H1 (cell line): ENCODE data around the gene RNF214. TPM values are rescaled to one million over a fixed set of nuclear protein-coding genes. Genes with fewer than 3 reads are reported as not detected.

Experiments
- CTCF ChIA-PET: fragments of 300-600 bp; sonication (Branson Sonifier 250); formaldehyde crosslinking; loops from one replicate; lab custom pipeline; 2021; ENCODE audit not compliant: partially characterized antibody; lab: Charles Lee
- POLR2A ChIA-PET: fragments of 300-600 bp; sonication (Branson Sonifier 250); formaldehyde crosslinking; loops from one replicate; lab custom pipeline; 2021; ENCODE audit warnings: inconsistent platforms; ENCODE audit not compliant: partially characterized antibody; lab: Charles Lee
- DNase-seq, 2 experiments: peaks; one replicate each; pipeline versions ENCODE4 v3.0.0 to v3.0.0-alpha.2; 2010 to 2022; ENCODE audit warnings: low spot score in 2 of 2, low read depth in 1 of 2, mixed read lengths in 1 of 2
- FAIRE-seq: peaks from 2 replicates; lab custom pipeline; 2011; peaks lifted over from hg19 to GRCh38; lab: Jason Lieb, UNC
- H2AFZ ChIP-seq: 2 replicates; pipeline ENCODE4 v1.8.1; 2012; ENCODE audit warnings: low read length, inconsistent platforms
- H2AK5ac ChIP-seq: 2 replicates; pipeline ENCODE4 v1.6.1; 2013; ENCODE audit warnings: low read depth, low read length
- H2BK120ac ChIP-seq: replicated peaks from 2 replicates; pipeline ENCODE3; 2013; ENCODE audit warnings: low read depth, low read length, inconsistent platforms
- H2BK12ac ChIP-seq: 2 replicates; pipeline ENCODE4 v1.6.1; 2013; ENCODE audit warnings: low read depth, low read length
- H2BK15ac ChIP-seq: 2 replicates; pipeline ENCODE4 v1.6.1; 2013; ENCODE audit warnings: low read length
- H2BK20ac ChIP-seq: 2 replicates; pipeline ENCODE4 v1.6.1; 2013; ENCODE audit warnings: low read length
- H2BK5ac ChIP-seq: 2 replicates; pipeline ENCODE4 v1.6.1; 2013; ENCODE audit warnings: low read depth, low read length
- H3K14ac ChIP-seq: 2 replicates; pipeline ENCODE4 v1.6.1; 2013; ENCODE audit warnings: inconsistent platforms; ENCODE audit not compliant: insufficient read length
- H3K18ac ChIP-seq: 2 replicates; pipeline ENCODE4 v1.6.1; 2013; ENCODE audit warnings: low read length; ENCODE audit errors: extremely low read depth
- H3K23ac ChIP-seq: 2 replicates; pipeline ENCODE4 v1.6.1; 2013; ENCODE audit warnings: inconsistent platforms; ENCODE audit not compliant: insufficient read length
- H3K23me2 ChIP-seq: 2 replicates; pipeline ENCODE4 v1.6.1; 2013; ENCODE audit warnings: low read depth, low read length
- H3K27ac ChIP-seq: 2 replicates; pipeline ENCODE4 v1.6.1; 2011; ENCODE audit warnings: low read depth, low read length, inconsistent platforms
- H3K27me3 ChIP-seq, 4 experiments: replicated peaks in 1 of 4; 1 replicate in 1 of 4; 2 replicates in 3 of 4; pipeline versions ENCODE4 v1.6.1 to v1.8.1; 2011 to 2013; ENCODE audit warnings: low read length in 3 of 4, mild to moderate bottlenecking in 3 of 4, inconsistent platforms in 2 of 4, mixed read lengths in 2 of 4, moderate library complexity in 1 of 4; ENCODE audit not compliant: control insufficient read depth in 3 of 4, insufficient read depth in 3 of 4; ENCODE audit errors: extremely low read depth in 1 of 4
- H3K36me3 ChIP-seq, 4 experiments: 2 replicates each; pipeline versions ENCODE4 v1.6.1 to v1.8.1; 2011 to 2013; ENCODE audit warnings: mild to moderate bottlenecking in 4 of 4, low read length in 3 of 4, moderate library complexity in 2 of 4, control low read depth in 1 of 4, inconsistent platforms in 1 of 4; ENCODE audit not compliant: insufficient read depth in 4 of 4, control insufficient read depth in 2 of 4
- H3K4ac ChIP-seq: replicated peaks from 2 replicates; pipeline ENCODE3; 2013; ENCODE audit warnings: low read length, low read depth, mixed read lengths, inconsistent platforms; ENCODE audit not compliant: insufficient read length
- H3K4me1 ChIP-seq, 4 experiments: replicated peaks in 1 of 4; 1 replicate in 1 of 4; 2 replicates in 3 of 4; pipeline versions ENCODE4 v1.6.1 to v1.8.1; 2011 to 2013; ENCODE audit warnings: low read length in 3 of 4, inconsistent platforms in 2 of 4, mixed read lengths in 1 of 4; ENCODE audit not compliant: insufficient read depth in 4 of 4, control insufficient read depth in 3 of 4
- H3K4me2 ChIP-seq, 2 experiments: 2 replicates each; pipeline versions ENCODE4 v1.6.1 to v1.8.1; 2011 to 2013; ENCODE audit warnings: low read depth in 2 of 2, low read length in 2 of 2, control low read depth in 1 of 2, inconsistent platforms in 1 of 2, mild to moderate bottlenecking in 1 of 2; ENCODE audit not compliant: insufficient read depth in 1 of 2
- H3K4me3 ChIP-seq, 4 experiments: fragments of 200-600, 300-600 bp in 1 of 4; sonication (generic), shearing (Covaris generic), sonication (Bioruptor Twin) in 1 of 4; 2 replicates each; pipeline versions ENCODE4 v1.5.1 to v1.8.1; 2011 to 2016; ENCODE audit warnings: low read length in 4 of 4, low read depth in 3 of 4, control low read depth in 2 of 4, inconsistent platforms in 2 of 4, mild to moderate bottlenecking in 2 of 4, mixed read lengths in 1 of 4, moderate library complexity in 1 of 4; ENCODE audit not compliant: insufficient read depth in 2 of 4; ENCODE audit errors: extremely low read depth in 1 of 4
- H3K56ac ChIP-seq: replicated peaks from 2 replicates; pipeline ENCODE3; 2013; ENCODE audit warnings: low read depth, mild to moderate bottlenecking, mixed read lengths, low read length, inconsistent platforms; ENCODE audit not compliant: insufficient read length
- H3K79me1 ChIP-seq: 2 replicates; pipeline ENCODE4 v1.6.1; 2013; ENCODE audit warnings: low read depth, low read length, control low read depth
- H3K79me2 ChIP-seq, 2 experiments: 2 replicates each; pipeline versions ENCODE4 v1.6.1 to v1.8.1; 2012 to 2013; ENCODE audit warnings: low read length in 2 of 2, mild to moderate bottlenecking in 2 of 2, inconsistent platforms in 1 of 2; ENCODE audit not compliant: insufficient read depth in 2 of 2, control insufficient read depth in 1 of 2
- H3K9ac ChIP-seq, 4 experiments: replicated peaks in 1 of 4; 1 replicate in 1 of 4; 2 replicates in 3 of 4; pipeline versions ENCODE4 v1.6.1 to v1.8.1; 2011 to 2013; ENCODE audit warnings: low read depth in 3 of 4, low read length in 3 of 4, control low read depth in 2 of 4, mild to moderate bottlenecking in 2 of 4, moderate library complexity in 2 of 4, inconsistent platforms in 1 of 4; ENCODE audit errors: extremely low read depth in 1 of 4
- H3K9me3 ChIP-seq, 2 experiments: 2 replicates each; pipeline versions ENCODE4 v1.6.1 to v1.8.1; 2012 to 2013; ENCODE audit warnings: mild to moderate bottlenecking in 2 of 2, moderate library complexity in 2 of 2, control low read depth in 1 of 2, inconsistent platforms in 1 of 2, low read depth in 1 of 2, low read length in 1 of 2, mixed read lengths in 1 of 2; ENCODE audit not compliant: insufficient read depth in 2 of 2
- H4K20me1 ChIP-seq, 2 experiments: replicated peaks in 1 of 2; 2 replicates each; pipeline versions ENCODE3 to v1.8.1; 2011 to 2013; ENCODE audit warnings: inconsistent platforms in 2 of 2, low read length in 2 of 2, mild to moderate bottlenecking in 1 of 2; ENCODE audit not compliant: insufficient read depth in 2 of 2, control insufficient read depth in 1 of 2
- H4K5ac ChIP-seq: 2 replicates; pipeline ENCODE4 v1.6.1; 2013; ENCODE audit warnings: low read length, low read depth, mixed read lengths, inconsistent platforms; ENCODE audit not compliant: insufficient read length
- H4K8ac ChIP-seq: 2 replicates; pipeline ENCODE4 v1.8.0; 2013; ENCODE audit warnings: mild to moderate bottlenecking, moderate library complexity, low read length, inconsistent platforms; ENCODE audit not compliant: insufficient read depth; ENCODE audit errors: extremely low read depth
- H4K91ac ChIP-seq: replicated peaks from 2 replicates; pipeline ENCODE3; 2013; ENCODE audit warnings: low read length, mixed read lengths, inconsistent platforms; ENCODE audit not compliant: insufficient read length
- CBX5 ChIP-seq: fragments of 300-800, 300-1000 bp; sonication (generic); IDR thresholded peaks from 2 replicates; pipeline ENCODE4 v1.7.1; 2016; ENCODE audit warnings: antibody characterized with exemption, low read length, low read depth
- EGR1 ChIP-seq: IDR thresholded peaks from 2 replicates; pipeline ENCODE4 v1.6.1; 2011; ENCODE audit warnings: low read depth, low read length, borderline replicate concordance
- FOSL1 ChIP-seq: IDR thresholded peaks from 2 replicates; pipeline ENCODE4 v1.6.1; 2011; ENCODE audit warnings: mild to moderate bottlenecking, low read depth, low read length, moderate library complexity; ENCODE audit not compliant: insufficient read depth
- KDM4A ChIP-seq: IDR thresholded peaks from one replicate; pipeline ENCODE4 v1.7.1; 2012; ENCODE audit warnings: low read depth, mild to moderate bottlenecking, moderate library complexity, low read length, inconsistent platforms; ENCODE audit not compliant: severe bottlenecking
- NANOG ChIP-seq: IDR thresholded peaks from 2 replicates; pipeline ENCODE4 v1.6.1; 2011; ENCODE audit warnings: low read length, low read depth, mild to moderate bottlenecking, inconsistent platforms; ENCODE audit not compliant: insufficient read depth, poor library complexity, severe bottlenecking
- POLR2AphosphoS5 ChIP-seq: IDR thresholded peaks from 2 replicates; pipeline ENCODE4 v1.6.1; 2011; ENCODE audit warnings: low read depth, low read length
- RFX5 ChIP-seq: IDR thresholded peaks from 2 replicates; pipeline ENCODE4 v1.6.1; 2011; ENCODE audit warnings: low read depth, low read length, improper control_type of control experiment, borderline replicate concordance
- RXRA ChIP-seq: IDR thresholded peaks from 2 replicates; pipeline ENCODE4 v1.6.1; 2011; ENCODE audit warnings: low read depth, mild to moderate bottlenecking, low read length, moderate library complexity; ENCODE audit not compliant: insufficient read depth
- SP1 ChIP-seq: IDR thresholded peaks from 2 replicates; pipeline ENCODE4 v1.6.1; 2011; ENCODE audit warnings: low read depth, low read length
- SP4 ChIP-seq: IDR thresholded peaks from 2 replicates; pipeline ENCODE4 v1.6.1; 2012; ENCODE audit warnings: low read length, inconsistent platforms
- TEAD4 ChIP-seq: IDR thresholded peaks from 2 replicates; pipeline ENCODE4 v1.6.1; 2012; ENCODE audit warnings: low read depth, low read length, inconsistent platforms, mixed read lengths
- WGBS, 2 experiments: shearing (Covaris generic) in 1 of 2; methylation state at CpG; one replicate each; pipeline versions ENCODE4 v1.1.6 to v1.1.7; 2013 to 2015; ENCODE audit warnings: low lambda C conversion rate in 2 of 2, mixed read lengths in 2 of 2, inconsistent platforms in 1 of 2, low coverage in 1 of 2, missing lambda C conversion rate in 1 of 2; ENCODE audit not compliant: insufficient replicate concordance in 2 of 2, insufficient coverage in 1 of 2, insufficient read length in 1 of 2; ENCODE audit errors: extremely low coverage in 1 of 2, missing lambda C conversion rate in 1 of 2; 5-methylcytosine and 5-hydroxymethylcytosine counted together
- polyA plus RNA-seq, 7 experiments: library from polyadenylated mRNA; depleted of rRNA in 3 of 7; stranded (reverse) in 5 of 7; unstranded in 2 of 7; fragments of >200 nt in 5 of 7; fragments of 200-250 nt in 2 of 7; gene quantifications; 1 replicate in 5 of 7; 2 replicates in 1 of 7; 4 replicates in 1 of 7; pipeline versions ENCODE4 v1.2.1 to v1.2.3, GENCODE V29; 2011 to 2013; ENCODE audit warnings: missing spikeins in 2 of 7, mixed read lengths in 2 of 7
- total RNA-seq: library from RNA; stranded (reverse); fragmentation: NEBNext Ultra II Directional; extraction: Animal tissue kit (Norgen Biotek cat#: 25700); gene quantifications from 2 replicates; pipeline ENCODE4 v1.2.1, GENCODE V29; 2021
- TF ChIP-seq, protein P1 (sequence below): IDR thresholded peaks from 2 replicates; pipeline ENCODE4 v1.6.1; 2011; ENCODE audit warnings: low read depth, mild to moderate bottlenecking, low read length; ENCODE audit not compliant: insufficient read depth
- TF ChIP-seq, protein P2 (sequence below): IDR thresholded peaks from 2 replicates; pipeline ENCODE4 v1.6.1; 2012; ENCODE audit warnings: inconsistent platforms
- TF ChIP-seq, protein P3 (sequence below): IDR thresholded peaks from 2 replicates; pipeline ENCODE4 v1.6.1; 2012; ENCODE audit warnings: inconsistent platforms

RNF214 gene
- total and polyA plus RNA-seq, 2 of the 8 experiments (the other 6 are each of a cell fraction or from before 2014, with no cell fraction given) = 34.9 to 35.6 TPM

DNA sequence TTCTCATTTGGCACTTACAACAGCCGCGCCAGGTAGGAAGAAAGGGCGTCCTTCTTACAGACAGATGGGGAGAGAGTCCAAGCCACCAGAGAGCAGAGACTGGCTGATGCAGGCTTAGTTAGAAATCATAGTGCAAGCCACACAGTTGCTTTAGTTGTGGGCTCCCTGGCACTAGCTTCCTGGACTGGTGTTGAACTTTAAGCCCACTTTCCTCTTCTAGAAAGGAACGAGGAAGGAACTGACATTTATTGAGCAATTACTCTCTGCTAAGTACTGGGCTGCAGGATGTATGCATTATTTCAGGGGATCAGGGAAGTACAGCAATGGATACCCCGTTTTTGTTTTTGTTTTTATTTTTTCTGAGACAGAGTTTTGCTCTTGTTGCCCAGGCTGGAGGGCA, 80.6 kb downstream of the RNF214 start:
- no peaks in the 10 kb centered on the region for H3K79me2 ChIP-seq
- no peak overlapping the region for H2BK12ac ChIP-seq
- no peak overlapping the region for H3K14ac ChIP-seq
- no peak overlapping the region for H3K4me2 ChIP-seq
- H4K8ac ChIP-seq = no peak overlapping the region
- no peak overlapping the region for H3K4me3 ChIP-seq
- H3K4me1 ChIP-seq = peaks cover 5 to 10% (median 8%) of the 10 kb centered on the region in 4 experiments
- H3K4ac ChIP-seq = no peak overlapping the region
- H4K91ac ChIP-seq = no peak overlapping the region
- no peaks in the 10 kb centered on the region for H3K36me3 ChIP-seq
- H3K18ac ChIP-seq = no peak overlapping the region
- H2AFZ ChIP-seq = no peak overlapping the region
- no peak overlapping the region for H3K9ac ChIP-seq
- H2AK5ac ChIP-seq = no peak overlapping the region
- peaks cover 0 to 7% (median 2%) of the 10 kb centered on the region in 4 experiments; a peak in 5 of 7 replicates for H3K27me3 ChIP-seq
- POLR2A ChIA-PET = no interaction called here
- no peaks in the 10 kb centered on the region for H3K9me3 ChIP-seq
- CTCF ChIA-PET = no interaction called here
- H3K23ac ChIP-seq = no peak overlapping the region
- no peak overlapping the region for H2BK120ac ChIP-seq
- no peak overlapping the region for H2BK15ac ChIP-seq
- no peak overlapping the region for H2BK5ac ChIP-seq
- peaks cover 0 to 1% of the 10 kb centered on the region in 2 experiments for H4K20me1 ChIP-seq
- H3K79me1 ChIP-seq = no peaks in the 10 kb centered on the region
- no peak overlapping the region for H3K27ac ChIP-seq
- DNase-seq = no peak
- no peak overlapping the region for H4K5ac ChIP-seq
- no peak overlapping the region for H2BK20ac ChIP-seq
- 97% methylated on average over 5 of the region's 5 CpGs; no CpG with 5 or more reads in 1 of the 2 experiments for WGBS, 2 experiments
- peaks cover 10% of the 10 kb centered on the region; the same call in 1 of the 2 replicates for H3K23me2 ChIP-seq
- no peak for FAIRE-seq
- H3K56ac ChIP-seq = no peak overlapping the region
- TF ChIP-seq NANOG (no peak), SP4 (no peak), RFX5 (no peak), SP1 (no peak), RXRA (no peak), EGR1 (no peak), POLR2AphosphoS5 (no peak), TEAD4 (no peak), KDM4A (no peak), FOSL1 (no peak), CBX5 (no peak)
- TF ChIP-seq, protein P1, sequence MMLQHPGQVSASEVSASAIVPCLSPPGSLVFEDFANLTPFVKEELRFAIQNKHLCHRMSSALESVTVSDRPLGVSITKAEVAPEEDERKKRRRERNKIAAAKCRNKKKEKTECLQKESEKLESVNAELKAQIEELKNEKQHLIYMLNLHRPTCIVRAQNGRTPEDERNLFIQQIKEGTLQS = no peak
- TF ChIP-seq, protein P2, sequence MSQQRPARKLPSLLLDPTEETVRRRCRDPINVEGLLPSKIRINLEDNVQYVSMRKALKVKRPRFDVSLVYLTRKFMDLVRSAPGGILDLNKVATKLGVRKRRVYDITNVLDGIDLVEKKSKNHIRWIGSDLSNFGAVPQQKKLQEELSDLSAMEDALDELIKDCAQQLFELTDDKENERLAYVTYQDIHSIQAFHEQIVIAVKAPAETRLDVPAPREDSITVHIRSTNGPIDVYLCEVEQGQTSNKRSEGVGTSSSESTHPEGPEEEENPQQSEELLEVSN = no peak
- TF ChIP-seq, protein P3, sequence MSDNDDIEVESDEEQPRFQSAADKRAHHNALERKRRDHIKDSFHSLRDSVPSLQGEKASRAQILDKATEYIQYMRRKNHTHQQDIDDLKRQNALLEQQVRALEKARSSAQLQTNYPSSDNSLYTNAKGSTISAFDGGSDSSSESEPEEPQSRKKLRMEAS = no peak
